Iris pigment epithelial cell (primary cell): ENCODE data around the gene RCBTB2.

Experiments used
- DNase-seq: peaks from one replicate; pipeline ENCODE4 v3.0.0-alpha.2; 2011; ENCODE audit warnings: low read depth

The RCBTB2 gene

GRCh38 chr13:48563626-48564025 is 30.7 kb upstream of the RCBTB2 start:
- no peak for DNase-seq

DNA sequence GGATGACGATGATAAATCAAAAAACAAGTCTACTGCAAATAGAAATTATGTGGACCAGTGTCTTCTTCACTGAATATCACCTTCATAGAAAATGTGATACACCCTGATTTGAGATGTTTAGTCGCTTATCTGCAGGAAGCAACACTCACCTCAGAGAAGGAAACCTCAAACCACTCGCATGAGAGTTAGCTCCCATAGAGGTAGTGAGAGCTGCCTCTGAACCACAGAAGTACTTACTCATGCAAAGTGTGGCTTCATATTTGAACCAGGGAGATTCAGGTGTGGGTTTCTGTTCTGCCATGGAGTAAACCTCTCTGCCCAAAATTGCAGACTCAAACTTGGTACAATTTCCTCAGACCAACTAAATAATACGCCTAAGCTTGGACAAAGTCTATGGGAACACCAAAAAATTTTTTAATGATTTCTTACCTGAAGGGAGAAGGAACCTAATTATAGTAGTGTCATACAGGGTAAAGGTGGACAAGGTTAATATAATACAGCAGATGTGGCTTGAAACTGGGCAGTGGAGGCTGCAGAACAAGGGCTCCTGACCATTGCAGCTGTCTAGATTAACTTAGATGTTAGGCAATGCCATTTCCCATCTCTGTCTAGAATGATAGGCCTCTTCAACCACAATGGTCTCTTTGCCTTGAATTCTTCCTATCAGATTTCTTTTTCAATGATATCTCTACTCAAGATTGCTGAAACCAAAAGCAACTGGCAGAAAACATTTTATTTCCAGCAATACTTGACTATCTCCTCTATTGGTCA is 29.6 kb upstream of the RCBTB2 start:
- no peak for DNase-seq

DNA sequence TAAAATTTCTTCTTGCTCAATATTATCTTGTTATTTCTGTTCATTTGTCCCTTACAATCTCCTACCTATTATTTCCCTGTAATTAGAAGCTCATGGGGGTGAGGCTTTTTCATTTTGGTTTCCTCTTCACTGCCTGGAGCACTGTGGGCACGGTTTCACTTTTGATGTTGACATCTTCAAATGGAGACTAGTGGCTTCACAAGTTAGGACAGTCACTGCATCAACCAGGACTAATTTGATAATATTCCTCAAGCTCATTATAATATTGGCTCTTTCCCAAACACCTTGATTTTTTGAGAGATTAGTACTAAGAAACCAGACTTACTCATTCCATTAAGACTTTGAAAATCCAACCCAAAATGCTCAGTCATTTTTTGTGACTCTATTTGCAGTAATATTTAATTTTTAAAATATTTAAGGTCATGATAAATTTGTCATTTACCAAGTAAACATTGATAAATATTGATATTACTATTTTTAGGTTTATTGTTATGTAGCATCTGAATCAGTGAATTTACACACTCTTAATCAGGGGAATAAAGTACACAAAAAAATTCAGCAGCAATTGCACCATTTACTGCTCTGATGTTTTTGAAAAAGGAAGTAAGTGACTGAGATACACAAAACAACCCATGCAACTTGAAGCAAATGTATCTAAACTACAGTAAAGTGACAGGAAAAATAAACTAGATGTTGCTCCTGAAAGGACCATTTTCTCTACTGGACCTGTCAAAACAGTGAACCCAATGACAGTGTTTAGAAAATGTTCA is 28.8 kb upstream of the RCBTB2 start:
- no peak for DNase-seq

GRCh38 chr13:48560657-48561337 is 27.9 kb upstream of the RCBTB2 start:
- DNase-seq = no peak

DNA sequence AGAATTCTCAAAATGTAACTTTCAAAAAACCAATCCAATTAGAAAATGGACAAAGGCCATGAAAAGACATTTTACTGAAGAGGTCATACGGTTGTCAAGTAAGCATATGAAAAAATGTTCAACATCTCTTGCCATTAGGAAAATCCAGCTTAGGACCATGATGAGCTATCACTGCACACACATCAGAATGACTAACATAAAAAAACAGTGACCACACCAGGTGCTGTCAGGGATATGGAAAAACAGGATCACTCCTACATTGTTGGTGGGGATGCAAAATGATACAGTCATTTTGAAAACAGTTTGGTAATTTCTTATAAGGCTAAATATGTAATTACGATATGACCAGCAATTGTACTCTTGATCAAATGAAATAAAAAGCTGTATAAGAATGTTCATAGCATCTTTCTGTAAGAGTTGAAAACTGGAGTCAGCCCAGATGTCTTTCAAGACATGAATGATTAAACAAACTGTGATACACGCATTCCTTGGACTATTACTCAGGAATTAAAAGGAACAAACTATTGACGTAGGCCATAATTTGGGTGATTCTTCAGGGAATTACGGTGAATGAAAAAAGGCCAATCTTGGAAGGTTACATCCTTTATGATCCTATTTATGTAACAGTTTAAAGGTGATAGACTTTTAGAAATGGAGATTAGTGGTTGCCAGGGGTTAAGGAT is 26.9 kb upstream of the RCBTB2 start:
- DNase-seq = peak; percentile 79

GRCh38 chr13:48556817-48557216 is 23.9 kb upstream of the RCBTB2 start:
- DNase-seq = no peak

DNA sequence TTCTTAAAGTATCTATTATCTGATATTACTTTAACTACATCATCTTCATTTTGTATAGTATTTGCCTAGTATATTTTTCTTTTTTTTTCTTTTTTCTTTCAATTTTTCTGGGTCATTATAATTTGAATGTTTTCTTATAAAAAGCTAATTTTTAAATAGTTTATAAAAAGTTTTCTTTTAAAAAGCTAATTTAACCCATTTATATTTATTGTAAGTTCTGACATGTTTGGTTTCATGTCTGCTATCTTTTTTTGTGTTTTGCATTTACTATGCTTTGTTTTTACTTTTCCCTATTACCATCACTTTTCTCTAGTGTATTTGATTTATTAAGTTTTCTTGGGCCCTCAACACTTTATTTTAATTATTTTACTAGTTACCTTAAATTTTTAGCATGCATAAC is 22.6 kb upstream of the RCBTB2 start:
- no peak for DNase-seq

DNA sequence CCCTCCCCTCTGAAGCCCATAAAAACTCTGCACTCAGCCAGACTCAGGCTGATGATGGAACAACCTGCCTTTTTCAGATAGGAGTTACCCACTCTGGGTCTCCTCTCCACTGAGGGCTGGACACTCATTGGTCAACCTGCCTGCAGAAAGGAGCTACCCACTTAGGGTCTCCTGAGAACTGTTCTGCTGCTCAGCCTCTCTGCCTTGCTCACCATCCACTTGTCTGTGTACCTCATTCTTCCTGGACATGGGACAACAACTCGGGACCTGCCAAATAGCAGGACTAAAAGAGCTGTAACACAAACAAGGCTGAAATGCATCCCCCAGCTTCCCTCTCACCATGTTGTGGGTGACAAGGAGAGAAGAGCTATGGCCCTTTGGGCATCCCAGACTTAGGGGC is 18.4 kb upstream of the RCBTB2 start:
- no peak for DNase-seq

DNA sequence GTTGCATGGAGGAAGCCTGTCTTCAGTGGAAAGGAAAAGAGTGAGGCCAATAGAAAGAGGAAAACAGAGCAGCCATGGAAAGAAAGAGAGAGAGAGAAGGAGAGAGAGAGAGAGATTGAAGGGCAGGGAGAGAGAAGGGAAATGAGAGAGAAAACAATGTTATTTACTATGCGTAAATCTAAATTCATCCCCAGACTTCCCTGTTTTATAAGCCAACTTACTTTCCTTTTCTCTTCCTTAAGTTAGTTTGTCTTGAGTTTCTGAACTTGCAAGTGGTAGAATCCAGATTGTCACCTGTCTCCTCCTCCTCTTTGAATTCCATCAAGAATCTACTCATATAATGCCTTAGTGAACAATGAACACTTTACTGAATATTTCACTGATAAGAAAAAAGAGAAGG is 16.8 kb upstream of the RCBTB2 start:
- no peak for DNase-seq

GRCh38 chr13:48547663-48548092 is 14.8 kb upstream of the RCBTB2 start:
- DNase-seq = no peak

GRCh38 chr13:48545608-48546007 is 12.7 kb upstream of the RCBTB2 start:
- DNase-seq = no peak

- peak; percentile 45 for DNase-seq
Observed at GRCh38 chr13:48542581-48543341, 9.9 kb upstream of the RCBTB2 start.

DNA sequence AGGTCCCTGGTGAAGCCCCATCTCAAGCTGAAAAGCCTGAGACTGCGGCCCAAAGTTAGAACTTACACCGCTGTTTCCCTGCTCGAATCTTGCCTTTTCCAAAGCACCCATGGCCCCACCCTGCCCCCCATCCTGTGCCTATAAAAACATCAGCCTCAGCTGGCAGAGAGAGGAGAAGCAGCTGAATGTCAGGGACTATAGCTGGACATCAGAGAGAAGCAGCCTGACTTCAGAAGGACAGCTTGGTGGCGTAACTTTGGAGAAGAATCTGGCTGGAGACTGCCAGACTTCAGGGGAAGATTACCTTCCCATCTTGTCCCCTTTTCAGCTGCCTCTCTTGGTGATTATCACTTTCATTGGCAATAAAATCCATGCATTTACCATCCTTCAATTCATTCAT is 9.3 kb upstream of the RCBTB2 start:
- no peak for DNase-seq

DNA sequence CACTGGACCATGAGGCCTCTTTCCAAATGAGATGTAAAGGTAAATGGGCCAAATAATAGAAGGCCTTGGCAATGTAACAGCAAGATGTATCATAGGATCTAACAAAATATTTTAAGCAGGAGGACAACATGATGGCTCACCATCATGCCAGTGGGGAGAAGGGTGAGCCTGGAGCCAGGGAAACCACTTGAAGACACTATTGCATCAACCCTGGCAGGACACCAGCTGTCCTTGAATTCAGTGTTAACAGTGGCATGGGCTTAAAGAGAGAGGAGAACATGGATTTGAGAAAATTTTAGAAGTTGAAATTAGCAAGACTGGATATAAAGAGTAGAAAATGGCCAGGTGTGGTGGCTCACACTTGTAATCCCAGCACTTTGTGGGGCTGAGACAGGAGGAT is 6.7 kb upstream of the RCBTB2 start:
- no peak for DNase-seq

- DNase-seq = no peak
Observed at GRCh38 chr13:48536621-48537250, 3.9 kb upstream of the RCBTB2 start.

GRCh38 chr13:48535766-48536165 is 2.9 kb upstream of the RCBTB2 start:
- DNase-seq = no peak

GRCh38 chr13:48534911-48535501 is 2.1 kb upstream of the RCBTB2 start:
- no peak for DNase-seq

- DNase-seq = no peak
Observed at GRCh38 chr13:48533961-48534600, 1.2 kb upstream of the RCBTB2 start.

GRCh38 chr13:48532256-48532505 is 699 bp downstream of the RCBTB2 start:
- DNase-seq = peak; percentile 62

DNA sequence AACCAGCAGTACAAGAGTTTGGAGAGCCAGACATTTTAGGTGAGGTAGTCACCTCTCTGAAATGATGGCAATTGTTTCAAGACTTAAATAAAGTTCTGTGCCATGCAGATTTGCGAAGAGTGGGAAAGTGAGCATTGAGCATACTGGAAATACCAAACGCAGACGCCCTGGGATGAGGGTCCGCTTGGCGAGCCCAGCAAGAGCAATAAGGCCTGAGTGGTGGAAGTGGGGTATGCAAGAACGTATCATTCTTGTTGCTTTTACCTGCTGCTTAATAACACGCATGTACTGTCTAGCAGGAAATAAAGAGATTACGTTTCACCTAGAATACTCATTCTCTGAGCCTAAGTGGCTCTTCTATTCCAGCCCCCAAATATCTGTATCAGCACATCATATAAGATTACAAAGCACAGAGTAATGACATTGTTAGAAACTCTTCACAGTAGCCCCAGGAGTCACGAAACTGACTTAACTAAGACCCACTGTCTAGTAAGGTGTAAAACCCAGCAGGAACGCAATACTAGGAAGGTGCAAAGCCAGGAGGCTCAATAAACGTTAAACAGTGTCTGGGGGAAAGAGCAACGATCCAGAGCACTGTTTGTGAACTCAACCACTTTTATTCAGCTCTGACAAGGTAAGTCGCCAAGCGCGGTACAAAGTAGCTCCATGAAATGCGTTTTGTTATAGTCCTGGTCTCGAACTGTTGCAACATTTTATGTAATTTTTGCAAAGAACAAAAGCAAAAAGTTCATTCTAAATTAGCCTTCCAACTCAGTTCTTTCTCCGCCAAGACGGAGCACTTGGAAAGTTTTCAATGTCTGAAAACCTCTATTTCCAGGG is 1.2 kb downstream of the RCBTB2 start:
- no peak for DNase-seq
